Small intestine (tissue), 7 donors: ENCODE measurements around the gene TMEFF2. TPM values are rescaled to one million over a fixed set of nuclear protein-coding genes. Genes with fewer than 3 reads are reported as not detected.

Source experiments
- DNase-seq, 2 donors: peaks; one replicate each; pipeline versions ENCODE4 v3.0.0 to v3.0.0-alpha.2; 2013
- FAIRE-seq: peaks from 2 replicates; lab custom pipeline; 2012; peaks lifted over from hg19 to GRCh38; lab: Jason Lieb, UNC
- H3K27ac ChIP-seq, 3 donors: one replicate each; pipeline ENCODE4 v1.5.1; 2013; ENCODE audit warnings: low read length in 2 of 3, mild to moderate bottlenecking in 2 of 3, control low read depth in 1 of 3, inconsistent platforms in 1 of 3, low read depth in 1 of 3, moderate library complexity in 1 of 3
- H3K27me3 ChIP-seq, 3 donors: one replicate each; pipeline ENCODE4 v1.6.1; 2013; ENCODE audit warnings: low read length in 3 of 3, inconsistent platforms in 1 of 3; ENCODE audit not compliant: control insufficient read depth in 3 of 3, insufficient read depth in 3 of 3
- H3K36me3 ChIP-seq, 3 donors: one replicate each; pipeline ENCODE4 v1.6.1; 2013; ENCODE audit warnings: low read length in 3 of 3, inconsistent platforms in 1 of 3, low read depth in 1 of 3, mild to moderate bottlenecking in 1 of 3, moderate library complexity in 1 of 3; ENCODE audit not compliant: control insufficient read depth in 3 of 3, insufficient read depth in 2 of 3
- H3K4me1 ChIP-seq, 3 donors: one replicate each; pipeline ENCODE4 v1.6.1; 2013; ENCODE audit warnings: low read length in 2 of 3, inconsistent platforms in 1 of 3, low read depth in 1 of 3, mild to moderate bottlenecking in 1 of 3, moderate library complexity in 1 of 3; ENCODE audit not compliant: control insufficient read depth in 3 of 3, insufficient read depth in 2 of 3
- H3K4me3 ChIP-seq, 3 donors: one replicate each; pipeline ENCODE4 v1.5.1; 2013; ENCODE audit warnings: low read length in 3 of 3, control low read depth in 1 of 3, inconsistent platforms in 1 of 3, low read depth in 1 of 3, mild to moderate bottlenecking in 1 of 3, moderate library complexity in 1 of 3
- H3K9me3 ChIP-seq, 2 donors: one replicate each; pipeline ENCODE4 v1.6.1; 2013; ENCODE audit warnings: low read depth in 1 of 2, low read length in 1 of 2; ENCODE audit not compliant: control insufficient read depth in 2 of 2, insufficient read depth in 1 of 2
- WGBS, 3 donors: extraction: QIAGEN DNeasy Blood & Tissue Kit; methylation state at CpG; one replicate each; pipeline ENCODE4 v1.1.7; 2013; 5-methylcytosine and 5-hydroxymethylcytosine counted together
- polyA plus RNA-seq, 4 donors: library from polyadenylated mRNA; stranded (reverse) in 3 of 4; unstranded in 1 of 4; fragments of 200-250 nt in 3 of 4; fragments of 120-200 nt in 1 of 4; gene quantifications; one replicate each; pipeline versions ENCODE4 v1.2.1 to v1.2.3, GENCODE V29; 2013
- donor health status: healthy with polysubstance abuse.
- donor health status: control.
- donor health status: control.
- donor health status: Bipolar disorder and iron deficiency.
- donor health status: healthy.

Gene TMEFF2
- polyA plus RNA-seq, 4 donors, result 0.34 to 2.0 TPM; not detected in 2

- Histone ChIP-seq H3K27ac (no peak overlapping the region), H3K4me3 (no peak overlapping the region), H3K36me3 (no peaks in the 10 kb centered on the region), H3K27me3 (no peaks in the 10 kb centered on the region), H3K9me3 (no peaks in the 10 kb centered on the region), H3K4me1 (no peaks in the 10 kb centered on the region)
- WGBS, 3 donors, result 82 to 91% (median 88%) methylated on average over 8 of the region's 8 CpGs
- DNase-seq (no peak), FAIRE-seq (no peak)
Observed at GRCh38 chr2:191952515-191953270, 242.0 kb downstream of the TMEFF2 start.

GRCh38 chr2:191951832-191952231 lies 242.9 kb downstream of the TMEFF2 start:
- Histone ChIP-seq H3K27ac (no peak overlapping the region), H3K9me3 (no peaks in the 10 kb centered on the region), H3K4me3 (no peak overlapping the region), H3K4me1 (no peaks in the 10 kb centered on the region), H3K27me3 (no peaks in the 10 kb centered on the region), H3K36me3 (no peaks in the 10 kb centered on the region)
- 92 to 100% (median 97%) methylated on average over 1 of the region's 1 CpG for WGBS, 3 donors
- FAIRE-seq (no peak), DNase-seq (no peak)

DNA sequence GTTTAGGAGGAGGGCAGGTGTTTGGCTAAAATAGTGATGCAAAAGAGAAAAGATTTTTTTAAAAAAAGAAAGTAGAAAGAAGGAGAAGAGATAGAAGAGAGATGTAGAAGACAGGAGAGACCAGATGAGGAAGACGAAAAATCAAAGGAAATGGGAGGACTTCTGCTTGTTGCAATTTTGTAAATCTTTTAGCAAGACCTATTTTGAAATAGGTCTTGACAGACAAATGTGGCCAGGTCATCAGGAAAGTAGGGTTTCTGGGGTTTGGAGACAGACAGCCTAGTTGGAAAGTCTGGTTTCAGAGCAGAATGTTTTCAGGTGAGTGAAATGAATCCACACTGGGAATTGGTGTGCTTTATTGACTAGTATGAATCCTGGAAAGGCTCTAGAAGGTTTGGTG lies 243.4 kb downstream of the TMEFF2 start:
- WGBS, 3 donors, result 80 to 97% (median 96%) methylated on average over 1 of the region's 1 CpG
- no peaks in the 10 kb centered on the region for H3K9me3 ChIP-seq
- no peak for FAIRE-seq
- DNase-seq, result no peak
- H3K4me1 ChIP-seq, result no peaks in the 10 kb centered on the region
- no peak overlapping the region for H3K4me3 ChIP-seq
- H3K27ac ChIP-seq, result no peak overlapping the region
- no peaks in the 10 kb centered on the region for H3K36me3 ChIP-seq
- H3K27me3 ChIP-seq, result no peaks in the 10 kb centered on the region

DNA sequence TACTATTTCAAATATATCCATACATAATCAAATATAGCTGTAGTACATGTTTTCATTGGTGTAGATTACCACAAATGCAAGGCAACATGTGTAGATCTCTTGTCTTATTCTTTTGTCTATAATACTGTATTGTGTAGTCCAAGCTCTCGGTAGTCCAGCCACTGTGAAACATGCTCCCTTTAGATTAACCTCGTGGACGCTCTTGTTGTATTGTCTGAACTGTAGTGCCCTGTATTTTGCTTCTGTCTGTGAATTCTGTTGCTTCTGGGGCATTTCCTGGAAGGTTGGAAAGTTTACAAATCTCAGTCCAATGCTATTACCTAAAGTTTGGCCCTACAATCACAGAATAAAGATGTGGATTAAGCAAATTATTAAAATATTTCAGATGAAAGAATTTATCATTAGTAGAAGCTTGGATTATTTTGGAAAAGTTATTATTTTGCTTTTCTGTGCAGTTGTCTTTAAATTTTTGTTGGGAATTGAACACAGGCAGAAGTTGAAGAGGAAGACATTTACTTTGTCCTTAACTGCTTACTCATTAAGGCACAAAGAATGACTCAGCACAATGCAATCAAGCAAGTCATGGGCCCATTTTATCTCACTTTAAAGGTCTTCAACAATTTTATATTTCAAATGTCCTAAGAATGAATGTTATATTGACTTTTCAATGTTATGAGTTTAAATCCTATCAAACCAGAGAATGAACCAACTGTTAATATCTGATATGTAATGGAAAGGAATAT lies 244.4 kb downstream of the TMEFF2 start:
- H3K4me3 ChIP-seq, result no peak overlapping the region
- H3K9me3 ChIP-seq, result no peaks in the 10 kb centered on the region
- H3K36me3 ChIP-seq, result no peaks in the 10 kb centered on the region
- 74 to 87% (median 76%) methylated on average over 3 of the region's 3 CpGs for WGBS, 3 donors
- no peak overlapping the region for H3K27ac ChIP-seq
- no peaks in the 10 kb centered on the region for H3K27me3 ChIP-seq
- DNase-seq (no peak), FAIRE-seq (no peak)
- no peaks in the 10 kb centered on the region for H3K4me1 ChIP-seq

DNA sequence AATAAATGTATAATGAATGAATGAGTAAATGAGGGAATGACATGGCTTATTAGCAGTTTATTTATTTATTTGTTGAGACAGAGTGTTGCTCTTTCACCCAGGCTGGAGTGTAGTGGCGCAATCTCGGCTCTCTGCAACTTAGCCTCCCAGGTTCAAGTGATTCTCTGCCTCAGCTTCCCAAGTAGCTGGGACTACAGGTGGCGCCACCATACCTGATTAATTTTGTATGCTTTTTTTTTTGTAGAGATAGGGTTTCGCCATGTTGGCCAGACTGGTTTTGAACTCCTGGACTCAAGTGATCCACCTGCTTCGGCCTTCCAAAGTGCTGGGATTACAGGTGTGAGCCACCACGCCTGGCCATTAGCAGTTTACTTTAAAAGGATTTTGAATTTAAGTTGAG lies 247.5 kb downstream of the TMEFF2 start:
- FAIRE-seq, result no peak

GRCh38 chr2:191946471-191947182 lies 248.1 kb downstream of the TMEFF2 start:
- no peak for FAIRE-seq

More for the DNA sequence above, 247.5 kb downstream of the TMEFF2 start:
- Histone ChIP-seq H3K36me3 (no peaks in the 10 kb centered on the region), H3K4me1 (no peaks in the 10 kb centered on the region), H3K27ac (no peak overlapping the region), H3K27me3 (peaks cover 0 to 1% (median 0%) of the 10 kb centered on the region in 3 donors), H3K9me3 (no peaks in the 10 kb centered on the region), H3K4me3 (no peak overlapping the region)
- no peak for DNase-seq
- WGBS, 3 donors, result 85 to 93% (median 90%) methylated on average over 6 of the region's 6 CpGs

DNA sequence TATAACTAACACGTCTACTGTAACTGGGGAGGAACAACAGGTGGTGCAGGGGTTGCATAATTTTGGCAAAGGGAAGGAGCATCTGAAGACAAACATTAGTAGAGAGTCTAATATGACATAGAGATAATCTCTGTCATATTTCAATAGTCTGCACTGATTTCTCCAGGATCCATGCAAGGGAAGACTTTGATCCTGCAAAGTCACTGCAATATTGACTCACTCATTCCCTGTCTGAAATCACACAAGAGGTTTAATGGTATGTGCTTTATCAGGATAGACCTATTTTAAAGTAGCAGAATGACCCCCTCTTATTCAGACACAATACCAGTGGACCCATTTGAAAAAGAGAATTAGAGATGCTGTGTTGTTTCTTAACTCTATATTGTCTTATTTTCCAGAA lies 249.1 kb downstream of the TMEFF2 start:
- H3K36me3 ChIP-seq, result no peaks in the 10 kb centered on the region
- H3K4me3 ChIP-seq, result no peak overlapping the region
- WGBS, 3 donors, result 32 to 51% (median 35%) methylated on average over 1 of the region's 1 CpG
- peaks cover 0 to 1% (median 0%) of the 10 kb centered on the region in 3 donors for H3K27me3 ChIP-seq
- no peak for DNase-seq
- H3K27ac ChIP-seq, result no peak overlapping the region
- no peak for FAIRE-seq
- no peaks in the 10 kb centered on the region for H3K4me1 ChIP-seq
- H3K9me3 ChIP-seq, result no peaks in the 10 kb centered on the region

More at GRCh38 chr2:191946471-191947182, 248.1 kb downstream of the TMEFF2 start:
- H3K9me3 ChIP-seq, result no peaks in the 10 kb centered on the region
- peaks cover 0 to 1% (median 0%) of the 10 kb centered on the region in 3 donors for H3K27me3 ChIP-seq
- H3K36me3 ChIP-seq, result no peaks in the 10 kb centered on the region
- DNase-seq, result no peak
- WGBS, 3 donors, result 19 to 42% (median 21%) methylated on average over 2 of the region's 2 CpGs
- no peak overlapping the region for H3K4me3 ChIP-seq
- H3K27ac ChIP-seq, result no peak overlapping the region
- H3K4me1 ChIP-seq, result no peaks in the 10 kb centered on the region

DNA sequence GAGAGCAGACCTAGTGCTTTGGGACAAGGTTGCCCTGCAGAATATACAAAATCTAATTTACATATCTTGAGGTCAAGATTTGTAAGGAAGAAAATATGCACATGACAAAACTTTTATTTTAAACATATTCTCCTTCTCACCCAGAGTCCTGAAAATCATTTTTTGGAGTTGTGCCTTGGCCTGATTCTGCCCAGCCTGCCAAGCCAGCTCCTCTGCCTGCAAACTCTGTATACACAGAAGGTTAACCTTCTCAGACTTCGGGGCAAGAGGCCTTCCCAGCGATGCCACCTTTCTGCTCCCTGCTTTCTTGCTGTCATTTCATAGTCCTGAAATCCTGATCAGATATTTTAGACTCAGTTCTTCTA lies 252.0 kb downstream of the TMEFF2 start:
- no peaks in the 10 kb centered on the region for H3K36me3 ChIP-seq
- no peak overlapping the region for H3K4me3 ChIP-seq
- H3K27ac ChIP-seq, result no peak overlapping the region
- FAIRE-seq, result no peak
- 83 to 92% (median 85%) methylated on average over 2 of the region's 2 CpGs for WGBS, 3 donors
- H3K27me3 ChIP-seq, result peaks cover 0 to 1% (median 0%) of the 10 kb centered on the region in 3 donors
- no peaks in the 10 kb centered on the region for H3K4me1 ChIP-seq
- no peaks in the 10 kb centered on the region for H3K9me3 ChIP-seq
- no peak for DNase-seq
